B cell (primary cell): ENCODE results near the gene KNG1.

Experiments
- CTCF ChIP-seq: fragments of 200-600 bp; IDR thresholded peaks from one replicate; pipeline ENCODE4 v1.8.0; 2022; ENCODE audit warnings: antibody characterized with exemption, mild to moderate bottlenecking
- EZH2 ChIP-seq: IDR thresholded peaks from 2 replicates; pipeline ENCODE4 v1.6.1; 2012; ENCODE audit warnings: borderline replicate concordance, low read depth, mild to moderate bottlenecking, moderate library complexity, low read length; ENCODE audit not compliant: insufficient read depth, poor library complexity, severe bottlenecking

GRCh38 chr3:186743666-186744065 lies 26.5 kb downstream of the KNG1 start:
- TF ChIP-seq CTCF (no peak), EZH2 (no peak)
